NCI-H345 treated with DMSO at 0.1 percent for 48 hours (cell line): ENCODE results near the gene SH3GL1.

Experiments used
- DNase-seq: peaks from one replicate; lab custom pipeline; 2025; ENCODE audit not compliant: unreplicated experiment; lab: John Stamatoyannopoulos, UW

The SH3GL1 gene

DNA sequence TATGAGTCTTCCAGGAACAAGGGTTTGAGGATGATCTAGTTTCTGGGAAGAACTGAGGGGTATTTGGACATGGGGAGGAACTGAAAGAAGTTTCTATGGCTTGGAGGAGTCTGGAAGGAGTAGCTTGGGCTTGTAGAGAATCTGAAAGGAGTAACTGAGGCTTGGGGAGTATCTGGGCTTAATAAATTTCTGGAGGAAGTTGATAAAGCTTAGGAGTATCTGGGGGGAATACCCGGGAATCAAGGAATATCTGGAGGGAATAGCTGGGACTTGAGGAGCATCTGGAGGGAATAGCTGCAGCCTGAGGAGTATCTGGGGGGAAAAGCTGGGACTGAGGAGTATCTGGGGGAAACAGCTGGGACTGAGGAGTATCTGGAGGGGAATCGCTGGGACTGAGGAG, 79.9 kb downstream of the SH3GL1 start:
- DNase-seq, result no peak

DNA sequence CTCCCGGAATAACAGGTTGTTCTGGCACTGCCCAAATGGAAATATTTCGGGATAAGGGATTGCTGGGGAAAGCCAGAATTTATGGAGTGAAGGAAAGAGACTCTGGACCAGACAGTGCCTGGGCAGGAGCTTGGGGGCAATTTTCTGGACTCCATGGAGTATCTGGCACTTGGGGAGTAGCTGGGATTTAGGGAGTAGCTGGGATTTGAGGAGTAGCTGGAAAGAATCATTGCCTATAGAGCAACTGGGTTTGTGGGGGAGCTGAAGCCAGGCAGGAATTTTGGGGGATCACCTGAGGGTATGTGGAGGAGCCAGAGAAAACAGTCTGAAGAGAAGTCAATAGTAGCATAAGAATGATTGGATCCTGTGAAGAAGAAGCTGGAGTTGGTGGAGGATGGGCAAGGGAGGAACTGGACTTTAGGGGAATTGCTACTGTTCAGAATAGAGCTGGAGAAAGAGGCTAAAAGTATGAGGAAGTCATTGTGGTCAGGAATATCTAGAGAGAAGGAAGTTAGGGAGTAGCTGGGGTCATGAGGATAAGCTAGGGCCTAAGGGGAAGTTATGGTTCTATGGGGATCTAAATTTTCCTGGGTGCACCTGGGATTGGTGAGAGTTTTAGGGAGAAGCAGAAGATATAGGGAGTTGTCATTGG, 81.2 kb downstream of the SH3GL1 start:
- no peak for DNase-seq

DNA sequence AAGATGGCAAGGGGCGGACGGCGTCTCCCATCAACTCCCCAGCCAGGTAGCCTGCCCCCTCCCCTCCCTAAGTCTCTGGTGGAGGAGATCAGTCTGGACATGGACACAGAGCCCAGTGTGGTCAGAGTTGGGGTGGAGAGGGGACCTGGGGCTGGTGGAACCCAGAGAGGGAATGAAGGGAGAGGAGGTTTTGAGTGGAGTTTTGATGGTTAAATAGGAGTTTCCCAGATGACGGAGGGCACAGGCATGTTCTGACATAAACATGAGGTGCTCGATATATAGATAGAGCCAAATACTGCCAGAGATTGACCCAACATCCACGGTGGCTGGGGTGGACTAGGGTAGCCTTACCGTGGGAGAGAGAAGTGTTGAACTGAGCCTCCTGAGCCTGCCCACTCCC, 81.9 kb downstream of the SH3GL1 start:
- DNase-seq, result no peak

DNA sequence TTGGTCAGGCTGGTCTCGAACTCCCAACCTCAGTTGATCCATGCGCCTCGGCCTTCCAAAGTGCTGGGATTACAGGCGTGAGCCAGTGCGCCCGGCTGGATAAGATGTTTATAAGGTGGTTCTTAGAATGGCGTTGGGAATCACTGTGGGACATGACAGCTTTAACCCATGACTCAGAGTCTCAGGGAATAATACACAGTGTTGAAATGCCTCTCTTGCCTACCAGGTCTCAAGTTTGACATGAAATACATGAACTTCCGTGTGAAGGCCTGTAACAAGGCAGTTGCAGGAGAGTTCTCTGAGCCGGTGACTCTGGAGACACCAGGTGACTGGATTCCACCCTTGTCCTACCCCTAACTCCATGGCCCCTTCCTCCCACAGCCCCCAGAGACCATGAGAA, 83.4 kb downstream of the SH3GL1 start:
- no peak for DNase-seq

DNA sequence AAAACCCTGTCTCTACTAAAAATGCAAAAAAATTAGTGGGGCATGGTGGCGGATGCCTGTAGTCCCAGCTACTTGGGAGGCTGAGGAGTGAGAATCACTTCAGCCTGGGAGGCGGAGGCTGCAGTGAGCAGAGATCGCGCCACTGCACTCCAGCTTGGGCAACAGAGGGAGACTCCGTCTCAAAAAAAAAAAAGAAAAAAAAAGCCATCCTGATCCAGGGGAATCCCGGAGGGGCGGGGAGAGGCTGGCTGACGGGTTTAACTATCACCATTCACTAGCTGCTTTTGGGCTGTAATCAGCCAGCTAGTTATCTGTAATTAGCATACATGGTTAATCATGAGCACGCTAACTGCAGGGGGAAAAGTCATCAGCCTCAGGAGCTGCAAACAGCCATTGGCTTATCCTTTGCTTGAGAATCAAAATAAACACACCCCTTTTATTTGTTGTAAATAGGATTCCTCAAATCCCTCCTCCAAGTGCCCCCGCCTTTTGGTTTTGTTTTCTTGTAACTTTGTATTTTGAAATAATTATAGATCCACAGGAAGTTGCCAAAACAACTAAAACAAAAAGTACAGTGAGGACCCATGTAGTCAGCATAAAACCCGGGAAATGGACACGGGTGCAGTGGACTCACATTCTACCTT, 86.4 kb downstream of the SH3GL1 start:
- no peak for DNase-seq
